Tibial nerve (tissue), 4 donors: ENCODE results near the gene ALDOB. TPM values are rescaled to one million over a fixed set of nuclear protein-coding genes. Genes with fewer than 3 reads are reported as not detected.

ENCODE experiments used
- DNase-seq, 2 donors: peaks; one replicate each; pipeline ENCODE4 v3.0.0-alpha.2; 2019; ENCODE audit warnings: low spot score in 2 of 2
- H3K27ac ChIP-seq, 4 donors: fragments of 200-600 bp; sonication (generic) in 3 of 4; one replicate each; pipeline ENCODE4 v1.5.1; 2017 to 2019; ENCODE audit warnings: mild to moderate bottlenecking in 1 of 4
- H3K27me3 ChIP-seq, 2 donors: fragments of 200-600 bp; sonication (generic) in 1 of 2; one replicate each; pipeline versions ENCODE4 v1.5.1 to v1.6.0; 2017 to 2019
- H3K36me3 ChIP-seq, 3 donors: fragments of 200-600 bp; sonication (generic); one replicate each; pipeline ENCODE4 v1.5.1; 2018 to 2019
- H3K4me1 ChIP-seq, 4 donors: fragments of 200-600 bp; sonication (generic) in 3 of 4; one replicate each; pipeline ENCODE4 v1.5.1; 2017 to 2019
- H3K4me3 ChIP-seq, 4 donors: fragments of 200-600 bp; sonication (generic) in 3 of 4; one replicate each; pipeline ENCODE4 v1.5.1; 2017 to 2019; ENCODE audit warnings: mild to moderate bottlenecking in 1 of 4, moderate library complexity in 1 of 4
- H3K9me3 ChIP-seq, 4 donors: fragments of 200-600 bp; sonication (generic) in 3 of 4; one replicate each; pipeline ENCODE4 v1.5.1; 2017 to 2019
- EP300 ChIP-seq, 2 donors: sonication (generic); formaldehyde crosslinking; IDR thresholded peaks; one replicate each; pipeline ENCODE4 v1.6.1; 2017; ENCODE audit warnings: antibody characterized with exemption in 2 of 2, mild to moderate bottlenecking in 1 of 2
- POLR2A ChIP-seq, 2 donors: fragments of 450-650 bp; IDR thresholded peaks; one replicate each; pipeline ENCODE4 v1.6.1; 2017; ENCODE audit warnings: antibody characterized with exemption in 2 of 2, mild to moderate bottlenecking in 2 of 2, moderate library complexity in 2 of 2
- WGBS, 2 donors: methylation state at CpG; one replicate each; pipeline ENCODE4 v1.1.5; 2018; 5-methylcytosine and 5-hydroxymethylcytosine counted together
- total RNA-seq, 4 donors: library from RNA; depleted of rRNA; stranded (reverse); fragments of >200 nt; gene quantifications; one replicate each; pipeline ENCODE4 v1.1.0, GENCODE V29; 2016
- TF ChIP-seq, protein P1 (sequence below), 5 experiments: fragments of 200-600 bp in 3 of 5; fragments of 450-650 bp in 2 of 5; sonication (generic) in 3 of 5; IDR thresholded peaks; one replicate each; pipeline ENCODE4 v1.5.1; 2016 to 2019; ENCODE audit warnings: antibody characterized with exemption in 5 of 5, mild to moderate bottlenecking in 3 of 5, moderate library complexity in 2 of 5

ALDOB gene
- total RNA-seq, 4 donors from 2014 or later = not detected

DNA sequence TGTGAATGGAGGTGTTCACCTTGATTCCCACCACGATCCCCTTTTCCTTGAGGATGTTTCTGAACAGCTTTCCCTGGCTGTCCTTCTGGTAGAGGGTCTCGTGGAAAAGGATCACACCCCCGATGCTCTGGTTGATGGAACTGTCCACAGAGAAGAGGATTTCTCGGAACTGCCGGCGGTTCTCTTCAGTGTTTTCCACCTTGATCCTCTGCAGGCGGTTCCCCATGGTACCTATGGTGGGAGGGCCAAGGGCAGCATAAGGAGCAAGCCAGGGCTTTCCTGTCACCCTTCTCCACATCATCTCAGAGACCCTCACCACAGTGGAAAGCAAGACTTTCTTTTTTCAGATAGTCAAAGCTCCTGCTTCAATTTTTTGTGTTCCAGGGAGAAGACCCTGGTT is 5.8 kb downstream of the ALDOB start:
- no peak for DNase-seq
- 84 to 92% methylated on average over 6 to 7 of the region's 7 CpGs for WGBS, 2 donors
- Histone ChIP-seq H3K4me3 (no peak overlapping the region), H3K36me3 (no peaks in the 10 kb centered on the region), H3K9me3 (no peaks in the 10 kb centered on the region), H3K27me3 (no peaks in the 10 kb centered on the region), H3K27ac (no peak overlapping the region), H3K4me1 (no peaks in the 10 kb centered on the region)
- no peak for TF ChIP-seq POLR2A (IDR thresholded peaks at IDR 0.05)
- no peak for TF ChIP-seq EP300 (IDR thresholded peaks at IDR 0.05)
- TF ChIP-seq, protein P1, sequence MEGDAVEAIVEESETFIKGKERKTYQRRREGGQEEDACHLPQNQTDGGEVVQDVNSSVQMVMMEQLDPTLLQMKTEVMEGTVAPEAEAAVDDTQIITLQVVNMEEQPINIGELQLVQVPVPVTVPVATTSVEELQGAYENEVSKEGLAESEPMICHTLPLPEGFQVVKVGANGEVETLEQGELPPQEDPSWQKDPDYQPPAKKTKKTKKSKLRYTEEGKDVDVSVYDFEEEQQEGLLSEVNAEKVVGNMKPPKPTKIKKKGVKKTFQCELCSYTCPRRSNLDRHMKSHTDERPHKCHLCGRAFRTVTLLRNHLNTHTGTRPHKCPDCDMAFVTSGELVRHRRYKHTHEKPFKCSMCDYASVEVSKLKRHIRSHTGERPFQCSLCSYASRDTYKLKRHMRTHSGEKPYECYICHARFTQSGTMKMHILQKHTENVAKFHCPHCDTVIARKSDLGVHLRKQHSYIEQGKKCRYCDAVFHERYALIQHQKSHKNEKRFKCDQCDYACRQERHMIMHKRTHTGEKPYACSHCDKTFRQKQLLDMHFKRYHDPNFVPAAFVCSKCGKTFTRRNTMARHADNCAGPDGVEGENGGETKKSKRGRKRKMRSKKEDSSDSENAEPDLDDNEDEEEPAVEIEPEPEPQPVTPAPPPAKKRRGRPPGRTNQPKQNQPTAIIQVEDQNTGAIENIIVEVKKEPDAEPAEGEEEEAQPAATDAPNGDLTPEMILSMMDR (IDR thresholded peaks at IDR 0.05) = no peak

DNA sequence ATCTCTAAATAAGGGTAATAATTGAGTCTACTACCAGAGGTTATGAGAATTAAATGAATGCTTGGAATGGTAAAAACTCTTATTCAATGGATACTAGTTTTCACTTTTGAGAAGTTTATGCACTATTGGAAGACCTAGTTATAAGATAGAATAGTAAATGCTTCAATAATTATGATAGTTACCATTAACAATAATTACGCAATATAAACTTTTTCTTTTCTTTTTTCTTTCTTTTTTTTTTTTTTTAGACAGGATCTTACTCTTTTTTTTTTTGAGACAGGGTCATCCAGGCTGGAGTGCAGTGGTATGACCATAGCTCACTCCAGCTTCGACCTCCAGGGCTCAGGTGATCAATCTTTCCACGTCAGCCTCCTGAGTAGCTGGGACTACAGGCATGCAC is 6.7 kb downstream of the ALDOB start:
- 82 to 86% methylated on average over 3 of the region's 3 CpGs for WGBS, 2 donors

DNA sequence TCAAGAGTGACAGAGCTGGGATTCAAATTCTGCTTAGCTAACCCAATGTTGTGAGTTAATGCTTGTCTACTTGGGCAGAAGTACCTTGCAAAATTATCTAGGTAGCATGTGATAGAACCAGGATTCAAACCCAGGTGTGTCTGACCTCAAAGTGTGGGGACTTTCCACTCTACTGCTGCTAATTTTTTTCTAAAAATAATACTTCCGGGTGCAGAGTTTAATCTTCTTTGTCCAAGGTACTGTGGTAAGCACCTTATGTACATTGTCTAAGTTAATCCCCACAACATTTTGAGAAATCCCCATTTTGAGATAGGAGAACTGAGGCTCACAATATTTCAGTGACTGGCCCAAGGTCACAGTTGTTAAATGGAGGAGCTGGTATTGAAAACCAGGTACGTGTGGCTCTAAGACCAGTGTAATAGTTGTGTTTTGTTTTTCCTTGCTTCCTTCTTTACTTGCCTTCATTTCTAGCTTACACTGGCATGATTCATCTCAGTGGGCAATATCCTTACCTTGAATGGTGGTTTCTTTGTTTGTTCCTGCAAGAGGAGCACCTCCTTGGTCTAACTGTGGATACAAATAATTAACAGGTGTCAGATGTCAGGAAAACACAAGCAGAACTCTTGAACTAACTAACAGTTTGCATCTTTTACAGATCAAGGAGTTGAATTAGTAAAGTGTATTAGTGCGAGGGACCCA is 7.5 kb downstream of the ALDOB start:
- Histone ChIP-seq H3K4me3 (no peak overlapping the region), H3K27ac (no peak overlapping the region), H3K4me1 (no peaks in the 10 kb centered on the region), H3K27me3 (no peaks in the 10 kb centered on the region), H3K36me3 (no peaks in the 10 kb centered on the region), H3K9me3 (peaks cover 0 to 2% (median 0%) of the 10 kb centered on the region in 4 donors)
- 87 to 92% methylated on average over 3 of the region's 3 CpGs for WGBS, 2 donors
- no peak for DNase-seq
- TF ChIP-seq EP300 (IDR thresholded peaks at IDR 0.05) (no peak), POLR2A (IDR thresholded peaks at IDR 0.05) (no peak)
- TF ChIP-seq, protein P1 (IDR thresholded peaks at IDR 0.05) = no peak

More for the DNA sequence above, 6.7 kb downstream of the ALDOB start:
- H3K27me3 ChIP-seq = no peaks in the 10 kb centered on the region
- H3K4me1 ChIP-seq = no peaks in the 10 kb centered on the region
- no peak overlapping the region for H3K4me3 ChIP-seq
- H3K27ac ChIP-seq = no peak overlapping the region
- no peak for DNase-seq
- TF ChIP-seq, protein P1 (IDR thresholded peaks at IDR 0.05) = no peak
- TF ChIP-seq EP300 (IDR thresholded peaks at IDR 0.05) (no peak), POLR2A (IDR thresholded peaks at IDR 0.05) (no peak)
- no peaks in the 10 kb centered on the region for H3K36me3 ChIP-seq
- no peaks in the 10 kb centered on the region for H3K9me3 ChIP-seq

DNA sequence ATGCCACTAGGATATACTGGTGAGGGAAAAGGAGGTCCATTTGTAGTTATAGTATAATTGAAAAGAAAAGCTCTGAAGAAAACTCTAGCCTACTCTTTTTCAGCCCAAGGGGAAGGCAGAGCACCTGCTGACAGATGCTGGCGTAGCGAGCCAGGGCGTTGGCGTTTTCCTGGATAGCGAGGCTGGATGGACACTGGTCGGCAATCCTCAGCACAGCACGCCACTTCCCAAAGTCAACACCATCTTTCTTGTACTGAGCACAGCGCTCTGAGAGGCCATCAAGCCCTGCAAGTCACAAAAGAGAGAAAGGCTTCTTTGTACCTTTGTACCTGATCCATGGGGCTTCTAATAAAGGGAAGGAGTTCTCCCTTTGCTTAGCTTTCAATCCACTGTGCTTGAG is 8.2 kb downstream of the ALDOB start:
- no peaks in the 10 kb centered on the region for H3K4me1 ChIP-seq
- 87 to 95% methylated on average over 8 of the region's 8 CpGs for WGBS, 2 donors
- H3K27ac ChIP-seq = no peak overlapping the region
- H3K36me3 ChIP-seq = no peaks in the 10 kb centered on the region
- DNase-seq = no peak
- H3K9me3 ChIP-seq = peaks cover 0 to 7% (median 0%) of the 10 kb centered on the region in 4 donors
- TF ChIP-seq EP300 (IDR thresholded peaks at IDR 0.05) (no peak), POLR2A (IDR thresholded peaks at IDR 0.05) (no peak)
- TF ChIP-seq, protein P1 (IDR thresholded peaks at IDR 0.05) = no peak
- H3K27me3 ChIP-seq = no peaks in the 10 kb centered on the region
- H3K4me3 ChIP-seq = no peak overlapping the region

DNA sequence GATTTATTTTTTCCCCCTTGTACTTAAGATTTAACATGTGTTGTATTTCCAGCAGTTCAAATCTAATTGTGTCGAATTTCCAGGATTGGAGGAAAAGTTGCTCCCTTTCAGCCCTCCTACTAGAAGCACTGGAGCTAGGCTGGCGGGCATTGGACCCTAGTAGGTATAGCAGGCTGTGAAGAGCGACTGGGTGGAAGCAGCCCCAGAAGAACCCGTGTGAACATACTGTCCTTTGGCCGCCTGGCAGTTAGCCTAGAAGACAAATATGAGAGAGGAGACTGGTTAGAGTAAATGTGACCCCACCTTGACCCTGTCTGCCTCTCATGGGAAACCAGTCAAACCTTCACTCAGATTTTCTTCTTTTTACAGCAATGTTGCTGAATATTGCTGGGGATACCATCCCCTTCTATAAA is 13.9 kb downstream of the ALDOB start:
- H3K27me3 ChIP-seq = no peaks in the 10 kb centered on the region
- no peak for TF ChIP-seq POLR2A (IDR thresholded peaks at IDR 0.05)
- TF ChIP-seq EP300 (IDR thresholded peaks at IDR 0.05) = no peak
- TF ChIP-seq, protein P1 (IDR thresholded peaks at IDR 0.05) = no peak
- no peaks in the 10 kb centered on the region for H3K4me1 ChIP-seq
- WGBS, 2 donors = 75 to 78% methylated on average over 5 of the region's 5 CpGs
- no peak overlapping the region for H3K27ac ChIP-seq
- no peak overlapping the region for H3K4me3 ChIP-seq
- DNase-seq = no peak
- H3K9me3 ChIP-seq = peaks cover 0 to 40% (median 3%) of the 10 kb centered on the region in 4 donors
- peaks cover 0 to 29% (median 0%) of the 10 kb centered on the region in 3 donors for H3K36me3 ChIP-seq
